GM23338 (cell line): Measurements from ENCODE around the gene KCTD13.

Experiments used
- CREB1 ChIP-seq: fragments of 250-450 bp; sonication (Bioruptor Pico); IDR thresholded peaks from 2 replicates; pipeline ENCODE4 v1.5.0; 2020; ENCODE audit warnings: low read depth, mild to moderate bottlenecking, moderate library complexity
- CTCF ChIP-seq, 2 experiments: fragments of 200-600 bp in 1 of 2; sonication (generic) in 1 of 2; conservative IDR thresholded peaks; 2 replicates each; pipeline versions ENCODE4 v1.5.1 to v1.6.1; 2016 to 2017; ENCODE audit warnings: antibody characterized with exemption in 2 of 2, low read depth in 2 of 2, mild to moderate bottlenecking in 2 of 2, moderate library complexity in 1 of 2
- EZH2 ChIP-seq: fragments of 200-600 bp; sonication (generic); IDR thresholded peaks from one replicate; pipeline ENCODE4 v1.8.0; 2017; ENCODE audit warnings: antibody characterized with exemption, mild to moderate bottlenecking, low read depth; ENCODE audit not compliant: unreplicated experiment
- EZH2phosphoT487 ChIP-seq: fragments of 200-600 bp; sonication (generic); IDR thresholded peaks from one replicate; pipeline ENCODE4 v1.8.1; 2018; ENCODE audit warnings: antibody characterized with exemption; ENCODE audit not compliant: unreplicated experiment
- JUNB ChIP-seq: IDR thresholded peaks from one replicate; pipeline ENCODE4 v1.6.1; 2016; ENCODE audit warnings: antibody characterized with exemption; ENCODE audit not compliant: unreplicated experiment
- POLR2AphosphoS5 ChIP-seq: IDR thresholded peaks from 2 replicates; pipeline ENCODE4 v1.6.1; 2016; ENCODE audit warnings: antibody characterized with exemption, low read depth
- REST ChIP-seq: IDR thresholded peaks from one replicate; pipeline ENCODE4 v1.6.1; 2018; ENCODE audit warnings: antibody characterized with exemption; ENCODE audit not compliant: unreplicated experiment
- ZNF114 ChIP-seq: fragments of 250-450 bp; sonication (Bioruptor Pico); IDR thresholded peaks from 2 replicates; pipeline ENCODE4 v1.5.0; 2020; ENCODE audit warnings: mild to moderate bottlenecking, moderate library complexity
- ZNF331 ChIP-seq: fragments of 250-450 bp; sonication (Bioruptor Pico); IDR thresholded peaks from 2 replicates; pipeline ENCODE4 v1.5.0; 2020; ENCODE audit warnings: low read depth, mild to moderate bottlenecking, moderate library complexity
- ZNF462 ChIP-seq: fragments of 250-450 bp; sonication (Bioruptor Pico); IDR thresholded peaks from 2 replicates; pipeline ENCODE4 v1.5.0; 2020; ENCODE audit warnings: mild to moderate bottlenecking, moderate library complexity
- TF ChIP-seq, protein P1 (sequence below): IDR thresholded peaks from 2 replicates; pipeline ENCODE4 v1.6.1; 2016; ENCODE audit warnings: antibody characterized with exemption

DNA sequence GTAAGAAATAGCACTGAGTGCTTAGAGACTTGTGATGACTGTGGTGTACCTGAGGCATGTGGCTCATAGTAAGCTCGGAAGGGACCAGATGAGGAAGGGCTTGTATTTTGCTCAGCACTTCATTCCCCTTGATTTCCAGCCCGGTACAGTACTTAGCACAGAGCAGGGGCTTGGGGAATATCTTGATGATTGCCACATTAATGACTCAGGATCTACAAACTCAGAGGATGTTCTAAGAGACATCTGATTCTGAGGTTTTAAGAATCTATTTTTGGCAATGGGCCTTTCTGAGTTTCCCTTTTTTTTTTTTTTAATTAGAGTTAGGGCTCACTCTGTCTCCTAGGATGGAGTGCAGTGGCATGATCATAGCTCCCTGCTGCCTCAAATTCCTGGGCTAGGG lies 16.6 kb downstream of the KCTD13 start:
- TF ChIP-seq EZH2phosphoT487 (no peak), POLR2AphosphoS5 (no peak), CTCF (conservative IDR thresholded peaks at IDR 0.05; ENCODE audit: low read depth in 2 of 2) (no peak), EZH2 (no peak), REST (no peak), CREB1 (no peak), ZNF114 (CRISPR knock-in tag) (no peak), JUNB (no peak), ZNF331 (CRISPR knock-in tag) (no peak), ZNF462 (CRISPR knock-in tag) (no peak)
- TF ChIP-seq, protein P1, sequence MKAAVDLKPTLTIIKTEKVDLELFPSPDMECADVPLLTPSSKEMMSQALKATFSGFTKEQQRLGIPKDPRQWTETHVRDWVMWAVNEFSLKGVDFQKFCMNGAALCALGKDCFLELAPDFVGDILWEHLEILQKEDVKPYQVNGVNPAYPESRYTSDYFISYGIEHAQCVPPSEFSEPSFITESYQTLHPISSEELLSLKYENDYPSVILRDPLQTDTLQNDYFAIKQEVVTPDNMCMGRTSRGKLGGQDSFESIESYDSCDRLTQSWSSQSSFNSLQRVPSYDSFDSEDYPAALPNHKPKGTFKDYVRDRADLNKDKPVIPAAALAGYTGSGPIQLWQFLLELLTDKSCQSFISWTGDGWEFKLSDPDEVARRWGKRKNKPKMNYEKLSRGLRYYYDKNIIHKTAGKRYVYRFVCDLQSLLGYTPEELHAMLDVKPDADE: no peak
